ENCODE measurements around the gene PDE10A.
A peak's percentile ranks its signal among the peaks of the same experiment; 100 is the strongest.

PDE10A gene

GRCh38 chr6:165662749-165663376, at the start of gene PDE10A:
Gene PDE10A (minus strand): TSS chr6:165663241. CDS start chr6:165662811, 430 bp downstream.
- DNase-seq = peak; percentile 7

GRCh38 chr6:165708985-165709576, 46.0 kb upstream of the PDE10A start:
- ATAC-seq (no peak), DNase-seq (no peak)

More at GRCh38 chr6:165662749-165663376, at the start of gene PDE10A:
- no peak for ATAC-seq

GRCh38 chr6:165707067-165707853, 44.2 kb upstream of the PDE10A start:
- ATAC-seq (no peak), DNase-seq (no peak)

- DNase-seq (no peak), ATAC-seq (no peak)
These were observed 42.9 kb upstream of the PDE10A start for GRCh38 chr6:165705941-165706340.

- DNase-seq = no peak
- no peak for ATAC-seq
These were observed 41.2 kb upstream of the PDE10A start for GRCh38 chr6:165704045-165704748.

- DNase-seq = no peak
- ATAC-seq = no peak
These were observed 39.6 kb upstream of the PDE10A start for GRCh38 chr6:165702669-165703068.

- ATAC-seq = no peak
- no peak for DNase-seq
These were observed 38.7 kb upstream of the PDE10A start for GRCh38 chr6:165701564-165702354.

GRCh38 chr6:165701005-165701404, 38.0 kb upstream of the PDE10A start:
- DNase-seq = no peak

GRCh38 chr6:165698868-165699267, 35.8 kb upstream of the PDE10A start:
- DNase-seq (no peak), ATAC-seq (no peak)

More at GRCh38 chr6:165701005-165701404, 38.0 kb upstream of the PDE10A start:
- no peak for ATAC-seq

- ATAC-seq (no peak), DNase-seq (no peak)
These were observed 34.1 kb upstream of the PDE10A start for GRCh38 chr6:165697171-165697570.

- no peak for DNase-seq
- no peak for ATAC-seq
These were observed 32.9 kb upstream of the PDE10A start for GRCh38 chr6:165695722-165696515.

- no peak for ATAC-seq
These were observed 31.3 kb upstream of the PDE10A start for GRCh38 chr6:165694296-165694695.

GRCh38 chr6:165692106-165692653, 29.1 kb upstream of the PDE10A start:
- no peak for DNase-seq

More at GRCh38 chr6:165694296-165694695, 31.3 kb upstream of the PDE10A start:
- no peak for DNase-seq

GRCh38 chr6:165689699-165690098, 26.7 kb upstream of the PDE10A start:
- ATAC-seq = no peak
- DNase-seq = no peak

More at GRCh38 chr6:165692106-165692653, 29.1 kb upstream of the PDE10A start:
- ATAC-seq = no peak

- no peak for DNase-seq
- ATAC-seq = no peak
These were observed 23.7 kb upstream of the PDE10A start for GRCh38 chr6:165686596-165687365.

- ATAC-seq (no peak), DNase-seq (no peak)
These were observed 22.3 kb upstream of the PDE10A start for GRCh38 chr6:165685302-165685701.

GRCh38 chr6:165684333-165684732, 21.3 kb upstream of the PDE10A start:
- DNase-seq = no peak
- ATAC-seq = no peak

GRCh38 chr6:165680975-165681374, 17.9 kb upstream of the PDE10A start:
- ATAC-seq = no peak

GRCh38 chr6:165679326-165679725, 16.3 kb upstream of the PDE10A start:
- no peak for DNase-seq
- ATAC-seq = no peak

More at GRCh38 chr6:165680975-165681374, 17.9 kb upstream of the PDE10A start:
- no peak for DNase-seq

- no peak for ATAC-seq
- DNase-seq = no peak
These were observed 15.9 kb upstream of the PDE10A start for GRCh38 chr6:165678904-165679303.

All from stimulated activated naive CD8-positive, alpha-beta T cell treated with anti-CD3 and anti-CD28 coated beads, Interleukin-15, Interleukin-2, amounts not matched to agents 100 U/mL and 50 U/mL, for 24 hours (primary cell).